ELF-1 (cell line): Measurements from ENCODE around the gene HTR1D.

Experiments used
- DNase-seq: peaks from one replicate; pipeline ENCODE4 v3.0.0-alpha.2; 2016; ENCODE audit warnings: low read depth, low spot score

Gene HTR1D

DNA sequence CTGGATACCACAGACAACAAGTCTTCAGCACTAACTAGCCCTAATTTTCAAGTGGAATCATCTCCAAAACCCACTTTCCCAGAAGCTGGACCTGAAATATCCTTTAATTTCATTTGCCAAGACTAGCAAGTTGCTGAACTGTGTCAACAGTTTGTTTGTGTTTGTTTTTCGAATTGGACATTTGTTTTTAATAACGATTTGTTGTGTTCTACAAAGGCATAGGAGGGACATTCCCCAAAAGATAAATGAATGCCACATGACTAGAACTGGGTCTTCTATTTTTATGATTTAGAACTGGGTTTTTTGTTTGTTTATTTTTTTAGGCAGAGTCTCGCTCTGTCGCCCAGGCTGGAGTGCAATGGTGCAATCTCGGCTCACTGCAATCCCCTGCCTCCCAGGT is 66.6 kb downstream of the HTR1D start:
- no peak for DNase-seq

DNA sequence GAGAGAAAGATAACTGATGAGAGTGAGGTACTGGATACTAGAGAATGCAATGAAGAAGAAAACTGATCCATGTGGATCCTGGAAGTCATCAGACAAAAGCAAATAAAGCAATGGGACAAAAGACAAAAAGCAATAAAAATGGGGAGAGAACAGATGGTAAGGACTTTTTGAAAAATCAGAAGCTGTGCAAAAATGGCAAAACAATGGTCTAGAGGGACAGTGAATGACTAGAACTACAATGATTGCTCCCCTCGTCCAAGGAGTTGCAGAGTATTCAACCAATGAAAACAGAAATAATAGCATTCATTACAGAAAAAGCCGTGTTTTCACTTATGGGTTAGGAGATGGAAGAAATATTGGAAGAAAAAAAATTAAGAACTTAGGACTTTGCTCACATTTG is 67.2 kb downstream of the HTR1D start:
- no peak for DNase-seq

DNA sequence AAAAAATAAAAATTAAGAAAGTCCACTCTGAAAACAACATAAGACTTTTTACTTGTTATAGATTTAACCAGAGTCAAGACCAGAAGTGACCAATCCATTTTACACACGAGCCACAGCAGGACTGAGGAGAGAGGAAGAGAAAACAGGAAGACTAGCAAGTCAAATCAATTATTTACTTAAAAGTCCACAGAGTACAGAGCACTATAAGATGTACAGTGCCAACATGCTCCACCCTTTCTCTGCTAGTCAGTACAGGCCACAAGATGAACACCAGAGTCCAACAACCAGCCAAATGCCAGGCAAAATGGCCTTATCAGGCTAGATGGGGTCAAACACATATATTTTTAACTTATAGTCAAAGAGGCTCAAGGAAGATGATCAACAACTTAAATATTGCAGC is 68.2 kb downstream of the HTR1D start:
- DNase-seq = no peak

DNA sequence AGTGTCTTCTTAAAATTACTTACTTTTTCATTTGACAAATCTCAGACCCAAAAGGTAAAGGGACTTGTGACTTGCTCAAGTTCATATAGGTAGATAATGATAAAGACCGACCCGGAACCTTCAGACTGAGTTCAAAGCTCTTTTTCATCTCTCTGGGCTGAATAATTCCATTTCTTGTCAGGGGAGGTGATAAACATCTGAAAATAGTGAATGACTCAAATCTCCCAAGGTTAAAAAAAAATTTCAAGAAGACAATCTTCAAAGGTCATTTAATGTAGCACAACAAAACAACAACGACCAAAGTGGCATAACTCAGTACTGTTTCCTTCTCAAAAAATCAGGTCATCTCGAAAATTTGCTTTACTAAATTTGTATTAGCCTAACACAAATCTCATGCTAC is 69.2 kb downstream of the HTR1D start:
- no peak for DNase-seq
